BLaER1 treated with 17β-estradiol and CSF1 and Interleukin-3, amounts not matched to agents 10 nM and 100 nM (cell line): Measurements from ENCODE around the gene GPC1.

Source experiments
- H3K27ac ChIP-seq, 11 experiments: shearing (Covaris generic); formaldehyde crosslinking; 2 replicates each; pipeline ENCODE4 v1.8.1; 2022
- H3K27me3 ChIP-seq, 11 experiments: shearing (Covaris generic); formaldehyde crosslinking; 2 replicates each; pipeline ENCODE4 v1.8.1; 2022
- H3K36me3 ChIP-seq, 11 experiments: shearing (Covaris generic); formaldehyde crosslinking; 2 replicates each; pipeline ENCODE4 v1.8.1; 2022
- H3K4me1 ChIP-seq, 10 experiments: shearing (Covaris generic); formaldehyde crosslinking; 2 replicates each; pipeline ENCODE4 v1.8.1; 2022
- H3K4me2 ChIP-seq, 11 experiments: shearing (Covaris generic); formaldehyde crosslinking; 2 replicates each; pipeline ENCODE4 v1.8.1; 2022
- H3K4me3 ChIP-seq, 10 experiments: shearing (Covaris generic); formaldehyde crosslinking; 2 replicates each; pipeline ENCODE4 v1.8.1; 2022
- H3K9ac ChIP-seq, 11 experiments: shearing (Covaris generic); formaldehyde crosslinking; 2 replicates each; pipeline ENCODE4 v1.8.1; 2022
- H3K9me3 ChIP-seq, 11 experiments: shearing (Covaris generic); formaldehyde crosslinking; replicated peaks in 1 of 11; 2 replicates each; pipeline ENCODE4 v1.8.1; 2022
- H4K20me1 ChIP-seq, 11 experiments: shearing (Covaris generic); formaldehyde crosslinking; 2 replicates each; pipeline ENCODE4 v1.8.1; 2022
- Cebpa-rat ChIP-seq, 11 experiments: shearing (Covaris generic); IDR thresholded peaks; 2 replicates each; pipeline ENCODE4 v1.8.1; 2022

GPC1 gene

GRCh38 chr2:240419271-240419670 is 16.2 kb upstream of the GPC1 start:
- H3K36me3 ChIP-seq = peaks cover 0 to 4% (median 0%) of the 10 kb centered on the region in 11 experiments; a peak in 1 of 22 replicates
- no peaks in the 10 kb centered on the region for H3K4me1 ChIP-seq
- H3K27ac ChIP-seq = no peak overlapping the region
- H3K4me2 ChIP-seq = no peak overlapping the region
- H3K9ac ChIP-seq = no peak overlapping the region
- no peaks in the 10 kb centered on the region for H4K20me1 ChIP-seq
- H3K9me3 ChIP-seq = peaks cover 38 to 47% (median 42%) of the 10 kb centered on the region in 11 experiments
- H3K27me3 ChIP-seq = no peaks in the 10 kb centered on the region
- TF ChIP-seq Cebpa-rat (IDR thresholded peaks at IDR 0.05) = no peak
- H3K4me3 ChIP-seq = no peak overlapping the region

- no peak overlapping the region for H3K4me2 ChIP-seq
- no peak overlapping the region for H3K27ac ChIP-seq
- H3K4me3 ChIP-seq = no peak overlapping the region
- H3K9me3 ChIP-seq = peaks cover 38 to 48% (median 43%) of the 10 kb centered on the region in 11 experiments
- no peak overlapping the region for H3K9ac ChIP-seq
- TF ChIP-seq Cebpa-rat (IDR thresholded peaks at IDR 0.05) = no peak
- H3K27me3 ChIP-seq = no peaks in the 10 kb centered on the region
- no peaks in the 10 kb centered on the region for H3K4me1 ChIP-seq
- peaks cover 0 to 4% (median 0%) of the 10 kb centered on the region in 11 experiments; a peak in 1 of 22 replicates for H3K36me3 ChIP-seq
- no peaks in the 10 kb centered on the region for H4K20me1 ChIP-seq
Observed at GRCh38 chr2:240419723-240420122, 15.7 kb upstream of the GPC1 start.

- TF ChIP-seq Cebpa-rat (IDR thresholded peaks at IDR 0.05) = no peak
- H3K4me1 ChIP-seq = no peaks in the 10 kb centered on the region
- H3K27ac ChIP-seq = no peak overlapping the region
- H4K20me1 ChIP-seq = no peaks in the 10 kb centered on the region
- H3K9ac ChIP-seq = no peak overlapping the region
- H3K27me3 ChIP-seq = no peaks in the 10 kb centered on the region
- no peak overlapping the region for H3K4me3 ChIP-seq
- H3K36me3 ChIP-seq = peaks cover 0 to 4% (median 0%) of the 10 kb centered on the region in 11 experiments; a peak in 1 of 22 replicates
- peaks cover 38 to 56% (median 49%) of the 10 kb centered on the region in 11 experiments for H3K9me3 ChIP-seq
- H3K4me2 ChIP-seq = no peak overlapping the region
Observed at GRCh38 chr2:240420206-240421104, 15.0 kb upstream of the GPC1 start.

GRCh38 chr2:240421381-240421780 is 14.1 kb upstream of the GPC1 start:
- Histone ChIP-seq H3K4me3 (no peak overlapping the region), H3K4me1 (no peaks in the 10 kb centered on the region), H3K9ac (no peak overlapping the region), H3K9me3 (peaks cover 38 to 61% (median 55%) of the 10 kb centered on the region in 11 experiments), H3K4me2 (no peak overlapping the region), H3K36me3 (peaks cover 0 to 4% (median 0%) of the 10 kb centered on the region in 11 experiments; a peak in 1 of 22 replicates), H3K27me3 (no peaks in the 10 kb centered on the region), H3K27ac (no peak overlapping the region), H4K20me1 (no peaks in the 10 kb centered on the region)
- TF ChIP-seq Cebpa-rat (IDR thresholded peaks at IDR 0.05) = no peak

DNA sequence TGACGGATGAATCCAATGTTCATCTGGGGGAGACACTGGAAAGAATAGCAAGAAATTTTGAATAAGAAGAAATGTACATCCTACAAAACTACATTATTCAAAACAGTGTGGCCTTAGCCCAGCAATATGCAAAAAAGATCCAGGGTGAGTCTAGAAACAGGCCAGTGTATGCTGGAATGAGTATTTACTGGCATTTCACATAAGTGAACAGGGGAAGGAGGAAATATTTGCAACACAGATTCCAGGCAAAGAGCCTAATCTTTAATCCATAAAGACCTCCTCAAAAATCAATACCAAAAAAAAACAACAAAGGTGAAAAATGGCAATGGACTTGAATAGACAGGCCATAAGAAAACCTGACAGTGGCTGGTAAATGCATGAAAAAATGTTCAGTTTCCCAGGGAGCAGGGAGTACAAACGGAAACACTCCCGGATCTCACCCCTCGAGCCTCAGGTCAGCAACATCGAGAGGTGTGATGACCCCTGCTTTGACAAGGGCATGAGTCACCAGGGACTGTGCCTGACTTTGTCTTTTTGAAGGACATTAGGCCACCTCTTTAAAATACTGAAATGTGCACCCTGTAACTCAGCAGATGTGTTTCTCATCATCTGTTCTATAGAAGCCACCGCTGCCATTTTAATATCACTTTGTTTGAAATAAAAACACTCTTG is 12.7 kb upstream of the GPC1 start:
- no peaks in the 10 kb centered on the region for H3K4me1 ChIP-seq
- H3K4me3 ChIP-seq = no peak overlapping the region
- no peak overlapping the region for H3K4me2 ChIP-seq
- H3K36me3 ChIP-seq = peaks cover 0 to 4% (median 0%) of the 10 kb centered on the region in 11 experiments; a peak in 1 of 22 replicates
- no peaks in the 10 kb centered on the region for H4K20me1 ChIP-seq
- TF ChIP-seq Cebpa-rat (IDR thresholded peaks at IDR 0.05) = no peak
- no peak overlapping the region for H3K27ac ChIP-seq
- no peaks in the 10 kb centered on the region for H3K27me3 ChIP-seq
- H3K9me3 ChIP-seq = peaks cover 38 to 61% (median 55%) of the 10 kb centered on the region in 11 experiments
- H3K9ac ChIP-seq = no peak overlapping the region

- H3K9ac ChIP-seq = no peak overlapping the region
- H3K27me3 ChIP-seq = no peaks in the 10 kb centered on the region
- no peak for TF ChIP-seq Cebpa-rat (IDR thresholded peaks at IDR 0.05)
- H3K4me2 ChIP-seq = no peak overlapping the region
- H3K4me1 ChIP-seq = no peaks in the 10 kb centered on the region
- no peak overlapping the region for H3K27ac ChIP-seq
- peaks cover 31 to 54% (median 46%) of the 10 kb centered on the region in 11 experiments for H3K9me3 ChIP-seq
- H3K36me3 ChIP-seq = peaks cover 0 to 2% (median 0%) of the 10 kb centered on the region in 11 experiments; a peak in 1 of 22 replicates
- no peaks in the 10 kb centered on the region for H4K20me1 ChIP-seq
- no peak overlapping the region for H3K4me3 ChIP-seq
Observed at GRCh38 chr2:240423788-240424191, 11.7 kb upstream of the GPC1 start.

GRCh38 chr2:240424341-240425235 is 10.9 kb upstream of the GPC1 start:
- no peak for TF ChIP-seq Cebpa-rat (IDR thresholded peaks at IDR 0.05)
- Histone ChIP-seq H3K27ac (no peak overlapping the region), H3K4me3 (no peak overlapping the region), H3K4me2 (no peak overlapping the region), H3K27me3 (no peaks in the 10 kb centered on the region), H3K9ac (no peak overlapping the region), H3K4me1 (no peaks in the 10 kb centered on the region), H4K20me1 (no peaks in the 10 kb centered on the region), H3K9me3 (peaks cover 23 to 46% (median 38%) of the 10 kb centered on the region in 11 experiments), H3K36me3 (no peaks in the 10 kb centered on the region; a peak in 1 of 22 replicates)

DNA sequence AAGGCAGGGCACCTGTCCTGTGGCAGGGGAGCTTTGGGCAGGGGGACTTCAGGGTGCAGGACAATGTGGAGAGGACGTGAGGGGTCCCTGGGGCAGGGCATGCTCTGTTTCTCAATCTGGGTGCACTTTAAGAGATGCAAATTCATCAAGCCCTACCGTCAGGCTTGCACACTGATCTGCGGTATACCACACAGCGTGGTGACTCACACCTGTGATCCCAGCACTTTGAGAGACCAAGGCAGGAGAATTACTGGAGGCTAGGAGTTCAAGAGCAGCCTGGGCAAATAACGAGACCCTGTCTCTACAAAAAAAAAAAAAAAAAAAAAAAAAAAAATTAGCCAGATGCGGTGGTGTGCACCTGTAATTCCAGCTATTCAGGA is 10.2 kb upstream of the GPC1 start:
- Histone ChIP-seq H4K20me1 (no peaks in the 10 kb centered on the region), H3K9ac (no peak overlapping the region), H3K9me3 (peaks cover 17 to 40% (median 31%) of the 10 kb centered on the region in 11 experiments), H3K4me1 (no peaks in the 10 kb centered on the region), H3K36me3 (no peaks in the 10 kb centered on the region; a peak in 1 of 22 replicates), H3K4me2 (no peak overlapping the region), H3K27me3 (no peaks in the 10 kb centered on the region), H3K4me3 (no peak overlapping the region), H3K27ac (no peak overlapping the region)
- TF ChIP-seq Cebpa-rat (IDR thresholded peaks at IDR 0.05) = no peak
